HCT116 (cell line): ENCODE results near the gene TBC1D32. TPM values are rescaled to one million over a fixed set of nuclear protein-coding genes. Genes with fewer than 3 reads are reported as not detected.
"Not testable (repeated sequence)": the region's sequence is repeated elsewhere in the genome, so short reads cannot be mapped to it uniquely, and the experiment has no call there.

Source experiments
- ATAC-seq: fragments of 200-7000 bp; cut with Tn5 transposase; 2 replicates; pipeline ENCODE4 v1.9.1; 2020; ENCODE audit warnings: mild to moderate bottlenecking, moderate library complexity
- BruUV-seq: library from RNA; stranded (reverse); fragments of 400-500 nt; replicated peaks from 2 replicates; lab custom pipeline; 2021; lab: Mats Ljungman, UMichigan
- CTCF ChIA-PET: fragments of 300-600 bp; sonication (Branson Sonifier 250); formaldehyde crosslinking; loops from one replicate; lab custom pipeline; 2021; ENCODE audit warnings: antibody characterized with exemption; lab: Charles Lee
- POLR2A ChIA-PET: fragments of 300-600, 350-600 bp; sonication (Branson Sonifier 250); formaldehyde crosslinking; loops from one replicate; lab custom pipeline; 2021; ENCODE audit warnings: antibody characterized with exemption; lab: Charles Lee
- RAD21 ChIA-PET, 2 experiments: fragments of 300-600 bp; sonication (Branson Sonifier 250); formaldehyde crosslinking; loops; one replicate each; lab custom pipeline; 2023; ENCODE audit warnings: low total read pairs in 2 of 2; ENCODE audit not compliant: uncharacterized antibody in 2 of 2, unreplicated experiment in 2 of 2, low non-redundant PET in 1 of 2; lab: Charles Lee
- DNase-seq: peaks from one replicate; pipeline ENCODE4 v3.0.0-alpha.2; 2010; ENCODE audit warnings: low read depth, low spot score
- H2AFZ ChIP-seq: fragments of 200-600 bp; shearing (Covaris generic), sonication (generic); 2 replicates; pipeline ENCODE4 v1.6.1; 2017; ENCODE audit warnings: low read depth, mixed run types, mixed read lengths, antibody characterized with exemption, low read length; ENCODE audit not compliant: poor library complexity, severe bottlenecking
- H3K27ac ChIP-seq: 2 replicates; pipeline ENCODE4 v1.5.1; 2012; ENCODE audit warnings: low read depth, low read length
- H3K27me3 ChIP-seq: fragments of 200-600 bp; sonication (generic); 2 replicates; pipeline ENCODE4 v1.6.1; 2016; ENCODE audit warnings: mixed run types, low read length, mixed read lengths; ENCODE audit not compliant: insufficient read depth
- H3K36me3 ChIP-seq, 2 experiments: fragments of 200-500 bp in 1 of 2; fragments of 200-600 bp in 1 of 2; sonication (Bioruptor generic) in 1 of 2; sonication (generic) in 1 of 2; 2 replicates each; pipeline versions ENCODE4 v1.5.1 to v1.6.1; 2014 to 2016; ENCODE audit warnings: low read length in 2 of 2, inconsistent platforms in 1 of 2, mixed read lengths in 1 of 2, mixed run types in 1 of 2; ENCODE audit not compliant: insufficient read depth in 2 of 2, control insufficient read depth in 1 of 2
- H3K4me1 ChIP-seq, 2 experiments: fragments of 200-600 bp in 1 of 2; sonication (generic) in 1 of 2; 2 replicates each; pipeline versions ENCODE4 v1.5.1 to v1.6.1; 2012 to 2017; ENCODE audit warnings: low read length in 2 of 2, inconsistent platforms in 1 of 2, mild to moderate bottlenecking in 1 of 2, mixed read lengths in 1 of 2, mixed run types in 1 of 2, moderate library complexity in 1 of 2; ENCODE audit not compliant: insufficient read depth in 2 of 2, control insufficient read depth in 1 of 2
- H3K4me2 ChIP-seq: fragments of 200-600 bp; sonication (generic); 2 replicates; pipeline ENCODE4 v1.6.1; 2017; ENCODE audit warnings: mixed run types, low read length, mixed read lengths
- H3K4me3 ChIP-seq, 2 experiments: fragments of 200-600 bp in 1 of 2; sonication (generic) in 1 of 2; replicated peaks in 1 of 2; 2 replicates each; pipeline ENCODE4 v1.5.1; 2011 to 2016; ENCODE audit warnings: low read length in 2 of 2, control low read depth in 1 of 2, low read depth in 1 of 2, mild to moderate bottlenecking in 1 of 2, mixed read lengths in 1 of 2, mixed run types in 1 of 2
- H3K79me2 ChIP-seq: fragments of 200-600 bp; sonication (generic); 2 replicates; pipeline ENCODE4 v1.6.1; 2017; ENCODE audit warnings: mild to moderate bottlenecking, mixed run types, low read length, moderate library complexity, mixed read lengths; ENCODE audit not compliant: insufficient read depth
- H3K9ac ChIP-seq: fragments of 200-600 bp; sonication (generic); 2 replicates; pipeline ENCODE4 v1.6.1; 2016; ENCODE audit warnings: low read length, mixed read lengths
- H3K9me2 ChIP-seq: fragments of 200-600 bp; sonication (generic), shearing (Covaris generic); 2 replicates; pipeline ENCODE4 v1.6.1; 2017; ENCODE audit warnings: mixed run types, mild to moderate bottlenecking, moderate library complexity; ENCODE audit not compliant: insufficient read depth
- H3K9me3 ChIP-seq, 2 experiments: fragments of 200-500 bp in 1 of 2; fragments of 200-600 bp in 1 of 2; sonication (Bioruptor generic) in 1 of 2; sonication (generic) in 1 of 2; 2 replicates each; pipeline ENCODE4 v1.6.1; 2014 to 2017; ENCODE audit warnings: low read length in 2 of 2, mixed read lengths in 2 of 2, inconsistent platforms in 1 of 2, low read depth in 1 of 2, mild to moderate bottlenecking in 1 of 2, mixed run types in 1 of 2, moderate library complexity in 1 of 2; ENCODE audit not compliant: control insufficient read depth in 1 of 2, insufficient read depth in 1 of 2
- H4K20me1 ChIP-seq: fragments of 200-600 bp; sonication (generic), shearing (Covaris generic); 2 replicates; pipeline ENCODE4 v1.6.1; 2017; ENCODE audit warnings: mixed run types, mild to moderate bottlenecking, moderate library complexity; ENCODE audit not compliant: insufficient read depth
- CTCF ChIP-seq, 3 experiments: fragments of 200-600 bp in 1 of 3; sonication (generic) in 1 of 3; IDR thresholded peaks in 2 of 3; conservative IDR thresholded peaks in 1 of 3; 2 replicates each; pipeline ENCODE4 v1.5.1; 2012 to 2017; ENCODE audit warnings: low read depth in 2 of 3, low read length in 2 of 3, antibody characterized with exemption in 1 of 3, borderline replicate concordance in 1 of 3, control low read depth in 1 of 3, mild to moderate bottlenecking in 1 of 3, mixed read lengths in 1 of 3, mixed run types in 1 of 3, moderate library complexity in 1 of 3; ENCODE audit not compliant: insufficient read depth in 1 of 3
- MAX ChIP-seq: IDR thresholded peaks from 2 replicates; pipeline ENCODE4 v1.6.1; 2012
- POLR2A ChIP-seq: IDR thresholded peaks from 2 replicates; pipeline ENCODE4 v1.7.0; 2011; ENCODE audit warnings: borderline replicate concordance; ENCODE audit not compliant: insufficient read depth, insufficient read length; ENCODE audit errors: extremely low read depth
- POLR2AphosphoS5 ChIP-seq: IDR thresholded peaks from 2 replicates; pipeline ENCODE4 v1.6.1; 2011; ENCODE audit warnings: mild to moderate bottlenecking, low read depth, low read length, moderate library complexity
- RAD21 ChIP-seq: IDR thresholded peaks from 2 replicates; pipeline ENCODE4 v1.6.1; 2012; ENCODE audit warnings: low read depth, mild to moderate bottlenecking
- REST ChIP-seq: IDR thresholded peaks from 2 replicates; pipeline ENCODE4 v1.6.1; 2012; ENCODE audit warnings: low read depth
- SP1 ChIP-seq: IDR thresholded peaks from 2 replicates; pipeline ENCODE4 v1.6.1; 2012; ENCODE audit warnings: low read depth
- TCF7L2 ChIP-seq: IDR thresholded peaks from 2 replicates; pipeline ENCODE4 v1.7.0; 2011; ENCODE audit warnings: borderline replicate concordance, inconsistent platforms; ENCODE audit not compliant: insufficient read depth, insufficient read length; ENCODE audit errors: extremely low read depth
- intact Hi-C: fragments of 100-400 bp; cut with micrococcal nuclease; formaldehyde crosslinking; loops from 2 replicates; pipeline ENCODE4 v1.10.0; 2022
- total RNA-seq: library from RNA; stranded (reverse); gene quantifications from one replicate; pipeline ENCODE4 v1.2.1, GENCODE V29; 2021; ENCODE audit not compliant: unreplicated experiment

The TBC1D32 gene
- total RNA-seq, 1 experiment from 2014 or later, result 13.8 TPM

- H2AFZ ChIP-seq, H3K9me2 ChIP-seq, H3K4me1 ChIP-seq, DNase-seq, RAD21 ChIA-PET, CTCF ChIA-PET, H3K79me2 ChIP-seq, H3K27ac ChIP-seq, H3K9me3 ChIP-seq, H4K20me1 ChIP-seq, H3K9ac ChIP-seq, H3K4me3 ChIP-seq, H3K36me3 ChIP-seq, ATAC-seq, intact Hi-C loops, H3K4me2 ChIP-seq, H3K27me3 ChIP-seq, BruUV-seq, POLR2A ChIA-PET: not testable (repeated sequence)
Observed at GRCh38 chr6:121068749-121069148, 265.5 kb downstream of the TBC1D32 start.

- H3K4me3 ChIP-seq, result no peak overlapping the region
- no peaks in the 10 kb centered on the region for H4K20me1 ChIP-seq
- no peak for ATAC-seq
- no peak overlapping the region for H3K9ac ChIP-seq
- H2AFZ ChIP-seq, result no peak overlapping the region
- H3K79me2 ChIP-seq, result no peaks in the 10 kb centered on the region
- TF ChIP-seq POLR2AphosphoS5 (no peak), POLR2A (no peak), SP1 (no peak)
- no peak for DNase-seq
- no TSS peak for BruUV-seq
- H3K9me3 ChIP-seq, result 0 out of 4 replicates have a peak, but pooled peaks cover 0 to 4% of the 10 kb centered on the region in 2 experiments
- no peaks in the 10 kb centered on the region for H3K27me3 ChIP-seq
- ChIA-PET RAD21 (no interaction called here), POLR2A (no interaction called here), CTCF (no interaction called here)
- no peak overlapping the region for H3K4me2 ChIP-seq
- intact Hi-C loops, result no loop called here
- no peaks in the 10 kb centered on the region for H3K4me1 ChIP-seq
- no peak overlapping the region for H3K27ac ChIP-seq
- no peaks in the 10 kb centered on the region for H3K36me3 ChIP-seq
- no peaks in the 10 kb centered on the region for H3K9me2 ChIP-seq
Observed at GRCh38 chr6:121067381-121067780, 266.9 kb downstream of the TBC1D32 start.

- Histone ChIP-seq H3K4me3 (no peak overlapping the region), H3K9me3 (no peaks in the 10 kb centered on the region), H3K79me2 (no peaks in the 10 kb centered on the region), H3K9me2 (no peaks in the 10 kb centered on the region), H3K27ac (no peak overlapping the region), H2AFZ (no peak overlapping the region), H3K36me3 (no peaks in the 10 kb centered on the region), H3K9ac (no peak overlapping the region), H4K20me1 (no peaks in the 10 kb centered on the region), H3K4me2 (no peak overlapping the region), H3K27me3 (no peaks in the 10 kb centered on the region), H3K4me1 (no peaks in the 10 kb centered on the region)
- intact Hi-C loops, result no loop called here
- ChIA-PET POLR2A (no interaction called here), RAD21 (no interaction called here), CTCF (no interaction called here)
- no TSS peak for BruUV-seq
- no peak for ATAC-seq
- DNase-seq, result no peak
- TF ChIP-seq CTCF (IDR thresholded peaks at IDR 0.05 in 2 of 3, conservative IDR thresholded peaks at IDR 0.05 in 1 of 3; ENCODE audit: borderline replicate concordance in 1 of 3, insufficient read depth in 1 of 3, low read depth in 2 of 3, low read length in 2 of 3) (no peak), MAX (no peak), TCF7L2 (no peak), REST (no peak), RAD21 (no peak)
Observed at GRCh38 chr6:121064345-121064744, 269.9 kb downstream of the TBC1D32 start.
